GM12874 (cell line): ENCODE results near the gene FOSL1.

Experiments
- CTCF ChIP-seq: IDR thresholded peaks from 2 replicates; pipeline ENCODE4 v1.5.1; 2011; ENCODE audit warnings: low read depth, mild to moderate bottlenecking, control low read depth, low read length, moderate library complexity; ENCODE audit not compliant: insufficient read depth

FOSL1 gene

GRCh38 chr11:65870706-65871681 is 29.2 kb downstream of the FOSL1 start:
- TF ChIP-seq CTCF, result no peak

- no peak for TF ChIP-seq CTCF
Observed at GRCh38 chr11:65870307-65870658, 29.9 kb downstream of the FOSL1 start.

GRCh38 chr11:65869643-65870306 is 30.4 kb downstream of the FOSL1 start:
- no peak for TF ChIP-seq CTCF

- TF ChIP-seq CTCF, result no peak
Observed at GRCh38 chr11:65868907-65869306, 31.3 kb downstream of the FOSL1 start.

GRCh38 chr11:65868076-65868667 is 32.0 kb downstream of the FOSL1 start:
- TF ChIP-seq CTCF, result no peak

- no peak for TF ChIP-seq CTCF
Observed at GRCh38 chr11:65867284-65868071, 32.7 kb downstream of the FOSL1 start.
